GM12878 (cell line): ENCODE data around the gene TBL1XR1. TPM values are rescaled to one million over a fixed set of nuclear protein-coding genes. Genes with fewer than 3 reads are reported as not detected.

Experiments
- ATAC-seq: fragments of 200-7000 bp; cut with Tn5 transposase; 3 replicates; pipeline ENCODE4 v1.9.1; 2020; ENCODE audit warnings: mild to moderate bottlenecking, moderate library complexity
- BruUV-seq: library from RNA; stranded (reverse); fragments of 400-500 nt; replicated peaks from 2 replicates; lab custom pipeline; 2021; lab: Mats Ljungman, UMichigan
- CTCF ChIA-PET: fragments of 300-600 bp; sonication (Branson Sonifier 250); formaldehyde crosslinking; extraction: SDS; loops from one replicate; lab custom pipeline; 2021; ENCODE audit warnings: inconsistent platforms; lab: Yijun Ruan, JAX
- POLR2A ChIA-PET: fragments of 350-600 bp; formaldehyde crosslinking; extraction: SDS; loops from one replicate; lab custom pipeline; 2021; ENCODE audit warnings: inconsistent platforms; lab: Charles Lee
- RAD21 ChIA-PET: fragments of 300-600 bp; sonication (Branson Sonifier 250); formaldehyde crosslinking; loops from one replicate; lab custom pipeline; 2023; ENCODE audit warnings: antibody characterized with exemption; ENCODE audit not compliant: unreplicated experiment; lab: Charles Lee
- SMC1A ChIA-PET: fragments of 300-600 bp; sonication (Branson Sonifier 250); formaldehyde crosslinking; loops from one replicate; lab custom pipeline; 2023; ENCODE audit not compliant: unreplicated experiment, uncharacterized antibody; lab: Charles Lee
- DNase-seq: peaks from one replicate; pipeline ENCODE4 v3.0.0-alpha.2; 2011; ENCODE audit warnings: low read depth, low spot score
- FAIRE-seq: peaks from 3 replicates; lab custom pipeline; 2011; peaks lifted over from hg19 to GRCh38; lab: Jason Lieb, UNC
- H2AFZ ChIP-seq: 2 replicates; pipeline ENCODE4 v1.6.0; 2011; ENCODE audit warnings: low read depth, low read length, control low read depth; ENCODE audit not compliant: control insufficient read depth
- H3K27ac ChIP-seq: 2 replicates; pipeline ENCODE4 v1.5.1; 2011; ENCODE audit warnings: control low read depth; ENCODE audit not compliant: control insufficient read depth, insufficient read depth
- H3K27me3 ChIP-seq, 2 experiments: replicated peaks in 1 of 2; 2 replicates each; pipeline versions ENCODE4 v1.6.0 to v1.6.1; 2011; ENCODE audit warnings: low read length in 1 of 2; ENCODE audit not compliant: control insufficient read depth in 2 of 2, insufficient read depth in 2 of 2
- H3K36me3 ChIP-seq, 2 experiments: 2 replicates each; pipeline ENCODE4 v1.5.1; 2011; ENCODE audit warnings: low read length in 1 of 2; ENCODE audit not compliant: control insufficient read depth in 2 of 2, insufficient read depth in 2 of 2
- H3K4me1 ChIP-seq: 2 replicates; pipeline ENCODE4 v1.6.1; 2011; ENCODE audit warnings: mild to moderate bottlenecking, low read length, moderate library complexity, mixed read lengths; ENCODE audit not compliant: control insufficient read depth, insufficient read depth
- H3K4me2 ChIP-seq: 2 replicates; pipeline ENCODE4 v1.6.0; 2011; ENCODE audit warnings: control low read depth; ENCODE audit not compliant: control insufficient read depth, insufficient read depth
- H3K4me3 ChIP-seq: fragments of 200-600 bp; sonication (generic); 2 replicates; pipeline ENCODE4 v1.5.1; 2016
- H3K79me2 ChIP-seq: 2 replicates; pipeline ENCODE4 v1.6.0; 2011; ENCODE audit warnings: low read length; ENCODE audit not compliant: control insufficient read depth, insufficient read depth
- H3K9ac ChIP-seq: 2 replicates; pipeline ENCODE4 v1.8.0; 2011; ENCODE audit warnings: low read length, control low read depth, mixed read lengths; ENCODE audit not compliant: control insufficient read depth, insufficient read depth
- H3K9me3 ChIP-seq: replicated peaks from 3 replicates; pipeline ENCODE4 v1.5.1; 2011; ENCODE audit warnings: mild to moderate bottlenecking, low read length; ENCODE audit not compliant: control insufficient read depth, insufficient read depth
- H4K20me1 ChIP-seq: 2 replicates; pipeline ENCODE4 v1.6.0; 2011; ENCODE audit not compliant: control insufficient read depth, insufficient read depth
- CREM ChIP-seq: IDR thresholded peaks from 2 replicates; pipeline ENCODE4 v1.6.1; 2014; ENCODE audit warnings: antibody characterized with exemption, low read depth
- HCFC1 ChIP-seq: fragments of 150-350 bp; IDR thresholded peaks from 2 replicates; pipeline ENCODE4 v1.6.1; 2014; ENCODE audit warnings: low read length
- JUND ChIP-seq: IDR thresholded peaks from 2 replicates; pipeline ENCODE4 v1.6.1; 2012; ENCODE audit warnings: low read depth, mild to moderate bottlenecking, low read length, improper control_type of control experiment, moderate library complexity
- MEF2A ChIP-seq: IDR thresholded peaks from 2 replicates; pipeline ENCODE4 v1.6.1; 2011; ENCODE audit warnings: low read depth, mild to moderate bottlenecking, low read length, moderate library complexity; ENCODE audit not compliant: insufficient read depth
- NBN ChIP-seq: fragments of 450-650 bp; IDR thresholded peaks from 2 replicates; pipeline ENCODE4 v1.6.1; 2016
- NR2C1 ChIP-seq: fragments of 450-650 bp; IDR thresholded peaks from 2 replicates; pipeline ENCODE4 v1.6.1; 2017; ENCODE audit warnings: antibody characterized with exemption, mild to moderate bottlenecking, moderate library complexity
- SMC3 ChIP-seq: IDR thresholded peaks from 2 replicates; pipeline ENCODE4 v1.6.1; 2011; ENCODE audit warnings: low read length, improper control_type of control experiment, borderline replicate concordance
- SPI1 ChIP-seq: IDR thresholded peaks from 2 replicates; pipeline ENCODE4 v1.6.1; 2011; ENCODE audit warnings: low read depth, mild to moderate bottlenecking, low read length, moderate library complexity, borderline replicate concordance; ENCODE audit not compliant: insufficient read depth
- ZBED1 ChIP-seq: IDR thresholded peaks from 2 replicates; pipeline ENCODE4 v1.6.1; 2016; ENCODE audit warnings: borderline replicate concordance
- ZNF207 ChIP-seq: fragments of 450-650 bp; IDR thresholded peaks from 2 replicates; pipeline ENCODE4 v1.6.1; 2014; ENCODE audit warnings: antibody characterized with exemption, mild to moderate bottlenecking, borderline replicate concordance
- WGBS: methylation state at CpG from one replicate; pipeline ENCODE4 v1.1.6; 2016; ENCODE audit warnings: low lambda C conversion rate; ENCODE audit not compliant: insufficient replicate concordance, insufficient coverage; ENCODE audit errors: missing lambda C conversion rate; 5-methylcytosine and 5-hydroxymethylcytosine counted together
- in situ Hi-C: fragments of 300-500 bp; cut with MboI; formaldehyde crosslinking; loops from 9 replicates; pipeline ENCODE4 v1.14.3; 2018; ENCODE audit warnings: mixed read lengths
- intact Hi-C: fragments of 100-400 bp; cut with micrococcal nuclease; formaldehyde crosslinking; loops from one replicate; pipeline ENCODE4 v1.14.2; 2022; ENCODE audit not compliant: unreplicated experiment
- polyA plus RNA-seq, 11 experiments: library from polyadenylated mRNA; depleted of rRNA in 4 of 11; unstranded in 6 of 11; stranded (reverse) in 5 of 11; fragments of >200 nt; fragmentation: Nextera tagmentation in 4 of 11; fragmentation: Illumina TruSeq in 1 of 11; extraction: Ambion mirVana in 4 of 11; extraction: Trizol in 1 of 11; gene quantifications; 1 replicate in 1 of 11; 2 replicates in 10 of 11; pipeline versions ENCODE4 v1.2.1 to v1.2.3, GENCODE V29; 2011 to 2016; ENCODE audit warnings: inconsistent platforms in 2 of 11, missing spikeins in 2 of 11, low read depth in 1 of 11
- total RNA-seq, 4 experiments: library from RNA; depleted of rRNA in 3 of 4; stranded (reverse); fragments of >200 nt in 3 of 4; fragmentation: Illumina TruSeq in 1 of 4; extraction: Trizol in 1 of 4; gene quantifications; 2 replicates each; pipeline versions ENCODE4 v1.2.1 to v1.2.3, GENCODE V29; 2013 to 2021
- TF ChIP-seq, protein P1 (sequence below): fragments of 450-650 bp; conservative IDR thresholded peaks from 2 replicates; pipeline ENCODE4 v1.6.1; 2017; ENCODE audit warnings: mild to moderate bottlenecking, moderate library complexity
- TF ChIP-seq, protein P2 (sequence below): IDR thresholded peaks from 2 replicates; pipeline ENCODE4 v1.6.1; 2011; ENCODE audit warnings: borderline replicate concordance, low read depth, mild to moderate bottlenecking, moderate library complexity, mixed read lengths, low read length; ENCODE audit not compliant: insufficient read depth; ENCODE audit errors: extremely low read length
- TF ChIP-seq, protein P3 (sequence below): IDR thresholded peaks from 2 replicates; pipeline ENCODE4 v1.6.1; 2012; ENCODE audit warnings: low read length, inconsistent platforms
- TF ChIP-seq, protein P4 (sequence below): fragments of 450-650 bp; IDR thresholded peaks from 2 replicates; pipeline ENCODE4 v1.6.1; 2017; ENCODE audit warnings: borderline replicate concordance

TBL1XR1 gene
- total and polyA plus RNA-seq, 10 of the 15 experiments (the other 5 are each of a cell fraction or from before 2014, with no cell fraction given), result 13.0 to 115 (median 60.4) TPM

DNA sequence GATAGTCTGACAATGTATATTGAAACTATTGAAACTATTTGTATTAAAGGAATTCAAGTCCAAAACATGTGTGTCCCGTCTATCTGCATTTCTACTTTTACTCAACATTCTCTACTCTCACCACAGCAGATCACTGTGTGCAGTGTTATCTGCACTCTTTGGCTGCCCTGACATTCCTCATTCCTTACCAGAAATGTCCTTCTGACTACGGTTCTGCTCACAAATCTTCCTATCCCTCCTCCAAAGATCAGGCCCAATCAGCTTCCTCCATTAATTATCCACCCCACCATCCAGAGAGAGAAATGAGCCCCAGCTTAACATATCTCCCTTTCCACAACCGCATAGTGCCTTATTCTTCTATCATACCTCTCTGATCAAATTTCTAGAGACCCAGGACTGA lies 94.7 kb downstream of the TBL1XR1 start:
- intact Hi-C loops (no loop called here), in situ Hi-C loops (no loop called here)
- ChIA-PET CTCF (no interaction called here), RAD21 (no interaction called here), SMC1A (no interaction called here), POLR2A (no interaction called here)
- Histone ChIP-seq H3K9ac (no peak overlapping the region), H3K4me3 (no peak overlapping the region), H3K79me2 (peaks cover 62% of the 10 kb centered on the region), H3K27me3 (no peaks in the 10 kb centered on the region), H2AFZ (no peak overlapping the region), H3K4me2 (no peak overlapping the region), H4K20me1 (no peaks in the 10 kb centered on the region), H3K4me1 (peaks cover 6% of the 10 kb centered on the region), H3K27ac (no peak overlapping the region), H3K36me3 (no peaks in the 10 kb centered on the region), H3K9me3 (no peaks in the 10 kb centered on the region; the same call in 1 of the 3 replicates)
- WGBS, result 98% methylated on average over 3 of the region's 3 CpGs
- DNase-seq (no peak), FAIRE-seq (no peak), ATAC-seq (no peak)
- TF ChIP-seq SPI1 (no peak), CREM (no peak), ZBED1 (no peak), NBN (no peak), MEF2A (no peak), NR2C1 (no peak), SMC3 (no peak), HCFC1 (no peak), ZNF207 (no peak), JUND (no peak)
- TF ChIP-seq, protein P1, sequence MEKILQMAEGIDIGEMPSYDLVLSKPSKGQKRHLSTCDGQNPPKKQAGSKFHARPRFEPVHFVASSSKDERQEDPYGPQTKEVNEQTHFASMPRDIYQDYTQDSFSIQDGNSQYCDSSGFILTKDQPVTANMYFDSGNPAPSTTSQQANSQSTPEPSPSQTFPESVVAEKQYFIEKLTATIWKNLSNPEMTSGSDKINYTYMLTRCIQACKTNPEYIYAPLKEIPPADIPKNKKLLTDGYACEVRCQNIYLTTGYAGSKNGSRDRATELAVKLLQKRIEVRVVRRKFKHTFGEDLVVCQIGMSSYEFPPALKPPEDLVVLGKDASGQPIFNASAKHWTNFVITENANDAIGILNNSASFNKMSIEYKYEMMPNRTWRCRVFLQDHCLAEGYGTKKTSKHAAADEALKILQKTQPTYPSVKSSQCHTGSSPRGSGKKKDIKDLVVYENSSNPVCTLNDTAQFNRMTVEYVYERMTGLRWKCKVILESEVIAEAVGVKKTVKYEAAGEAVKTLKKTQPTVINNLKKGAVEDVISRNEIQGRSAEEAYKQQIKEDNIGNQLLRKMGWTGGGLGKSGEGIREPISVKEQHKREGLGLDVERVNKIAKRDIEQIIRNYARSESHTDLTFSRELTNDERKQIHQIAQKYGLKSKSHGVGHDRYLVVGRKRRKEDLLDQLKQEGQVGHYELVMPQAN, result no peak
- TF ChIP-seq, protein P2, sequence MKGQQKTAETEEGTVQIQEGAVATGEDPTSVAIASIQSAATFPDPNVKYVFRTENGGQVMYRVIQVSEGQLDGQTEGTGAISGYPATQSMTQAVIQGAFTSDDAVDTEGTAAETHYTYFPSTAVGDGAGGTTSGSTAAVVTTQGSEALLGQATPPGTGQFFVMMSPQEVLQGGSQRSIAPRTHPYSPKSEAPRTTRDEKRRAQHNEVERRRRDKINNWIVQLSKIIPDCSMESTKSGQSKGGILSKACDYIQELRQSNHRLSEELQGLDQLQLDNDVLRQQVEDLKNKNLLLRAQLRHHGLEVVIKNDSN, result no peak
- TF ChIP-seq, protein P3, sequence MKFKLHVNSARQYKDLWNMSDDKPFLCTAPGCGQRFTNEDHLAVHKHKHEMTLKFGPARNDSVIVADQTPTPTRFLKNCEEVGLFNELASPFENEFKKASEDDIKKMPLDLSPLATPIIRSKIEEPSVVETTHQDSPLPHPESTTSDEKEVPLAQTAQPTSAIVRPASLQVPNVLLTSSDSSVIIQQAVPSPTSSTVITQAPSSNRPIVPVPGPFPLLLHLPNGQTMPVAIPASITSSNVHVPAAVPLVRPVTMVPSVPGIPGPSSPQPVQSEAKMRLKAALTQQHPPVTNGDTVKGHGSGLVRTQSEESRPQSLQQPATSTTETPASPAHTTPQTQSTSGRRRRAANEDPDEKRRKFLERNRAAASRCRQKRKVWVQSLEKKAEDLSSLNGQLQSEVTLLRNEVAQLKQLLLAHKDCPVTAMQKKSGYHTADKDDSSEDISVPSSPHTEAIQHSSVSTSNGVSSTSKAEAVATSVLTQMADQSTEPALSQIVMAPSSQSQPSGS, result no peak
- TF ChIP-seq, protein P4, sequence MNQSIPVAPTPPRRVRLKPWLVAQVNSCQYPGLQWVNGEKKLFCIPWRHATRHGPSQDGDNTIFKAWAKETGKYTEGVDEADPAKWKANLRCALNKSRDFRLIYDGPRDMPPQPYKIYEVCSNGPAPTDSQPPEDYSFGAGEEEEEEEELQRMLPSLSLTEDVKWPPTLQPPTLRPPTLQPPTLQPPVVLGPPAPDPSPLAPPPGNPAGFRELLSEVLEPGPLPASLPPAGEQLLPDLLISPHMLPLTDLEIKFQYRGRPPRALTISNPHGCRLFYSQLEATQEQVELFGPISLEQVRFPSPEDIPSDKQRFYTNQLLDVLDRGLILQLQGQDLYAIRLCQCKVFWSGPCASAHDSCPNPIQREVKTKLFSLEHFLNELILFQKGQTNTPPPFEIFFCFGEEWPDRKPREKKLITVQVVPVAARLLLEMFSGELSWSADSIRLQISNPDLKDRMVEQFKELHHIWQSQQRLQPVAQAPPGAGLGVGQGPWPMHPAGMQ, result no peak
- no TSS peak for BruUV-seq
